Measurements from ENCODE around the gene ASPSCR1. TPM values are rescaled to one million over a fixed set of nuclear protein-coding genes. Genes with fewer than 3 reads are reported as not detected.

The ASPSCR1 gene
- total RNA-seq, 1 experiment from 2014 or later = 51.0 TPM

DNA sequence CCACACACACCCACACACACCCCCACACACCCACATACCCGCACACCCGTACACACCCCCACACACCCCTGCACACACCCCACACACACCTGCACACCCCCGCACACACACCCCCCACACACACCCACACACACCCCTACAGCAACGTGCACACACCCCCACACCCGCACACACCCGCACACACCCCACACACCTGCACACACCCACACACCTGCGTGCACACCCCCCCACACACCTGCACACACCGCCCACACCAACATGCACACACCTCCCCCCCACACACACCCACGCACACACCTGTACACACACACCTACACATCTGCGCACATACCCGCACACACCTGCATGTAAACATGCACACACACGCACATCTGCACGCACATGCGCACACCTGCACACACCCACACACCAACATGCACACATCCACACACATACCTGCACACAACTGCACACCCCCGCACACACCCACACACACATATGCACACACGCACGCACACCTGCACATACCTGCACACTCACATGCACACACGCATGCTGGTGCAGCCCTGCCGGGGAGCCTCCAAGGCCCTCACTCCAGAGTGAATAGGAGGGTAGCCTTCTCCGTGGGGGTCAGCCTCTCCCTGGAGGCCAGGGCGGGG lies 7.5 kb downstream of the ASPSCR1 start (continued):
- TF ChIP-seq, protein P1, sequence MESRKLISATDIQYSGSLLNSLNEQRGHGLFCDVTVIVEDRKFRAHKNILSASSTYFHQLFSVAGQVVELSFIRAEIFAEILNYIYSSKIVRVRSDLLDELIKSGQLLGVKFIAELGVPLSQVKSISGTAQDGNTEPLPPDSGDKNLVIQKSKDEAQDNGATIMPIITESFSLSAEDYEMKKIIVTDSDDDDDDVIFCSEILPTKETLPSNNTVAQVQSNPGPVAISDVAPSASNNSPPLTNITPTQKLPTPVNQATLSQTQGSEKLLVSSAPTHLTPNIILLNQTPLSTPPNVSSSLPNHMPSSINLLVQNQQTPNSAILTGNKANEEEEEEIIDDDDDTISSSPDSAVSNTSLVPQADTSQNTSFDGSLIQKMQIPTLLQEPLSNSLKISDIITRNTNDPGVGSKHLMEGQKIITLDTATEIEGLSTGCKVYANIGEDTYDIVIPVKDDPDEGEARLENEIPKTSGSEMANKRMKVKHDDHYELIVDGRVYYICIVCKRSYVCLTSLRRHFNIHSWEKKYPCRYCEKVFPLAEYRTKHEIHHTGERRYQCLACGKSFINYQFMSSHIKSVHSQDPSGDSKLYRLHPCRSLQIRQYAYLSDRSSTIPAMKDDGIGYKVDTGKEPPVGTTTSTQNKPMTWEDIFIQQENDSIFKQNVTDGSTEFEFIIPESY (IDR thresholded peaks at IDR 0.05; ENCODE audit: extremely low read depth, insufficient replicate concordance, low read length) = no peak
- TF ChIP-seq, protein P2, sequence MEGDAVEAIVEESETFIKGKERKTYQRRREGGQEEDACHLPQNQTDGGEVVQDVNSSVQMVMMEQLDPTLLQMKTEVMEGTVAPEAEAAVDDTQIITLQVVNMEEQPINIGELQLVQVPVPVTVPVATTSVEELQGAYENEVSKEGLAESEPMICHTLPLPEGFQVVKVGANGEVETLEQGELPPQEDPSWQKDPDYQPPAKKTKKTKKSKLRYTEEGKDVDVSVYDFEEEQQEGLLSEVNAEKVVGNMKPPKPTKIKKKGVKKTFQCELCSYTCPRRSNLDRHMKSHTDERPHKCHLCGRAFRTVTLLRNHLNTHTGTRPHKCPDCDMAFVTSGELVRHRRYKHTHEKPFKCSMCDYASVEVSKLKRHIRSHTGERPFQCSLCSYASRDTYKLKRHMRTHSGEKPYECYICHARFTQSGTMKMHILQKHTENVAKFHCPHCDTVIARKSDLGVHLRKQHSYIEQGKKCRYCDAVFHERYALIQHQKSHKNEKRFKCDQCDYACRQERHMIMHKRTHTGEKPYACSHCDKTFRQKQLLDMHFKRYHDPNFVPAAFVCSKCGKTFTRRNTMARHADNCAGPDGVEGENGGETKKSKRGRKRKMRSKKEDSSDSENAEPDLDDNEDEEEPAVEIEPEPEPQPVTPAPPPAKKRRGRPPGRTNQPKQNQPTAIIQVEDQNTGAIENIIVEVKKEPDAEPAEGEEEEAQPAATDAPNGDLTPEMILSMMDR (IDR thresholded peaks at IDR 0.05 in 2 of 3, conservative IDR thresholded peaks at IDR 0.05 in 1 of 3; ENCODE audit: borderline replicate concordance in 1 of 3, insufficient read depth in 1 of 3, low read depth in 2 of 3, low read length in 2 of 3) = no peak
- TF ChIP-seq SP1 (IDR thresholded peaks at IDR 0.05; ENCODE audit: low read depth) (no peak), TCF7L2 (IDR thresholded peaks at IDR 0.05; ENCODE audit: borderline replicate concordance, extremely low read depth, insufficient read depth, insufficient read length) (no peak), ZNF274 (IDR thresholded peaks at IDR 0.05; ENCODE audit: low read depth, low read length) (no peak), EZH2 (IDR thresholded peaks at IDR 0.05) (no peak), EGR1 (IDR thresholded peaks at IDR 0.05; ENCODE audit: low read depth) (no peak), ZFX (IDR thresholded peaks at IDR 0.05) (no peak), EZH2phosphoT487 (IDR thresholded peaks at IDR 0.05; ENCODE audit: borderline replicate concordance) (no peak), SIN3A (IDR thresholded peaks at IDR 0.05; ENCODE audit: low read depth) (no peak)

DNA sequence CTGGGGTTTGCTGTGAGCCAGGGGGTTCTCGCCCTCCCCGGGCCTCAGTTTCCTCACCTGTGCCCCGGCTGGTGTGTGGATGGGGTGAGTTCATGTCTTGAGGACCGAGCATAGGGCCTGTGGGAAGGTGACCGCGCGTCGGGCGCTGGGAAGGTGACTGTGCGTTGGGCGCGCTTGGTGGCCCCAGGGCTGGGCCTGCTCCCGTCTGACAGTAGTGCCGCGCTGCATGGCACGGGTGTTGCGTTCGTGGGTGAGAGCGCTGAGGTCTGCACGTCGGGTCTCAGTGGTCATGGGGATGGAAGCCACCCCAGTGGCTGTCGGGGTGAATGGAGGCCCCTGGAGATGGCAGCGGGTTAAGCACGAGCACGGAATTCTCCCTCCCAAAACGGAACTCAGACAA lies 9.2 kb downstream of the ASPSCR1 start:
- intact Hi-C loops (cut with micrococcal nuclease) = no loop called here

More for the DNA sequence above, 9.2 kb downstream of the ASPSCR1 start:
- POLR2A ChIA-PET = no interaction called here
- Histone ChIP-seq H2AFZ (ENCODE audit: low read depth, low read length, poor library complexity, severe bottlenecking) (no peak overlapping the region), H3K9ac (ENCODE audit: low read length) (no peak overlapping the region), H3K9me3 (ENCODE audit: control insufficient read depth in 1 of 2, insufficient read depth in 1 of 2, low read depth in 1 of 2, low read length in 2 of 2) (no peaks in the 10 kb centered on the region), H3K4me3 (replicated peaks in 1 of 2; ENCODE audit: low read depth in 1 of 2, low read length in 2 of 2) (no peak overlapping the region), H3K4me2 (ENCODE audit: low read length) (no peak overlapping the region), H3K36me3 (ENCODE audit: control insufficient read depth in 1 of 2, insufficient read depth in 2 of 2, low read length in 2 of 2) (peaks cover 13 to 16% of the 10 kb centered on the region in 2 experiments; a peak in 3 of 4 replicates), H3K4me1 (ENCODE audit: control insufficient read depth in 1 of 2, insufficient read depth in 2 of 2, low read length in 2 of 2) (peaks cover 4 to 6% of the 10 kb centered on the region in 2 experiments; a peak in 3 of 4 replicates), H3K27me3 (ENCODE audit: insufficient read depth, low read length) (no peaks in the 10 kb centered on the region), H3K79me2 (ENCODE audit: insufficient read depth, low read length) (no peaks in the 10 kb centered on the region), H3K9me2 (ENCODE audit: insufficient read depth) (no peaks in the 10 kb centered on the region), H3K27ac (ENCODE audit: low read depth, low read length) (no peak overlapping the region), H4K20me1 (ENCODE audit: insufficient read depth) (no peaks in the 10 kb centered on the region)
- CTCF ChIA-PET = no interaction called here
- no peak for ATAC-seq
- TF ChIP-seq FOSL1 (IDR thresholded peaks at IDR 0.05; ENCODE audit: low read depth) (no peak), RAD21 (IDR thresholded peaks at IDR 0.05; ENCODE audit: low read depth) (no peak), YY1 (IDR thresholded peaks at IDR 0.05; ENCODE audit: extremely low read depth, insufficient replicate concordance, low read depth, low read length) (no peak), ELF1 (IDR thresholded peaks at IDR 0.05; ENCODE audit: borderline replicate concordance, low read depth) (no peak), CBX3 (IDR thresholded peaks at IDR 0.05; ENCODE audit: low read depth) (no peak), ZNF274 (IDR thresholded peaks at IDR 0.05; ENCODE audit: low read depth, low read length) (no peak), POLR2AphosphoS5 (IDR thresholded peaks at IDR 0.05; ENCODE audit: low read depth, low read length) (no peak)
- TF ChIP-seq, protein P1 (IDR thresholded peaks at IDR 0.05; ENCODE audit: extremely low read depth, insufficient replicate concordance, low read length) = no peak
- TF ChIP-seq, protein P3, sequence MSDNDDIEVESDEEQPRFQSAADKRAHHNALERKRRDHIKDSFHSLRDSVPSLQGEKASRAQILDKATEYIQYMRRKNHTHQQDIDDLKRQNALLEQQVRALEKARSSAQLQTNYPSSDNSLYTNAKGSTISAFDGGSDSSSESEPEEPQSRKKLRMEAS (IDR thresholded peaks at IDR 0.05) = no peak
- no peak for DNase-seq (ENCODE audit: low read depth, low spot score)
- TSS peak; percentile 9 for BruUV-seq (replicated peaks)
- RAD21 ChIA-PET (ENCODE audit: low non-redundant PET in 1 of 2, low total read pairs in 2 of 2, uncharacterized antibody in 2 of 2, unreplicated experiment in 2 of 2) = no interaction called here

Measured in HCT116 (cell line).